ENCODE measurements around the gene EPHX1. TPM values are rescaled to one million over a fixed set of nuclear protein-coding genes. Genes with fewer than 3 reads are reported as not detected.

Gene EPHX1
- total and polyA plus RNA-seq, 2 of the 8 experiments (the other 6 are each of a cell fraction or from before 2014, with no cell fraction given) = 45.3 to 79.1 TPM

GRCh38 chr1:225865514-225865913 lies 55.6 kb downstream of the EPHX1 start:
- Histone ChIP-seq H4K5ac (ENCODE audit: insufficient read length, low read depth, low read length) (no peak overlapping the region), H4K20me1 (replicated peaks in 1 of 2; ENCODE audit: control insufficient read depth in 1 of 2, insufficient read depth in 2 of 2, low read length in 2 of 2) (peaks cover 0 to 4% of the 10 kb centered on the region in 2 experiments), H2AK5ac (ENCODE audit: low read depth, low read length) (no peak overlapping the region), H2AFZ (ENCODE audit: low read length) (no peak overlapping the region), H3K4ac (replicated peaks; ENCODE audit: insufficient read length, low read depth, low read length) (no peak overlapping the region), H2BK15ac (ENCODE audit: low read length) (no peak overlapping the region), H3K4me1 (replicated peaks in 1 of 4; ENCODE audit: control insufficient read depth in 3 of 4, insufficient read depth in 4 of 4, low read length in 3 of 4) (no peaks in the 10 kb centered on the region), H3K18ac (ENCODE audit: extremely low read depth, low read length) (no peak overlapping the region), H3K27me3 (replicated peaks in 1 of 4; ENCODE audit: control insufficient read depth in 3 of 4, extremely low read depth in 1 of 4, insufficient read depth in 3 of 4, low read length in 3 of 4) (no peaks in the 10 kb centered on the region), H2BK5ac (ENCODE audit: low read depth, low read length) (no peak overlapping the region), H3K56ac (replicated peaks; ENCODE audit: insufficient read length, low read depth, low read length) (no peak overlapping the region), H3K79me1 (ENCODE audit: low read depth, low read length) (no peaks in the 10 kb centered on the region), H3K4me2 (ENCODE audit: insufficient read depth in 1 of 2, low read depth in 2 of 2, low read length in 2 of 2) (no peak overlapping the region), H3K23ac (ENCODE audit: insufficient read length) (no peak overlapping the region), H4K8ac (ENCODE audit: extremely low read depth, insufficient read depth, low read length) (no peak overlapping the region), H3K23me2 (ENCODE audit: low read depth, low read length) (no peaks in the 10 kb centered on the region), H3K4me3 (ENCODE audit: extremely low read depth in 1 of 4, insufficient read depth in 2 of 4, low read depth in 3 of 4, low read length in 4 of 4) (no peak overlapping the region), H3K9me3 (ENCODE audit: insufficient read depth in 2 of 2, low read depth in 1 of 2, low read length in 1 of 2) (no peaks in the 10 kb centered on the region), H3K9ac (replicated peaks in 1 of 4; ENCODE audit: extremely low read depth in 1 of 4, low read depth in 3 of 4, low read length in 3 of 4) (no peak overlapping the region), H2BK12ac (ENCODE audit: low read depth, low read length) (no peak overlapping the region), H2BK120ac (replicated peaks; ENCODE audit: low read depth, low read length) (no peak overlapping the region), H4K91ac (replicated peaks; ENCODE audit: insufficient read length, low read length) (no peak overlapping the region), H2BK20ac (ENCODE audit: low read length) (no peak overlapping the region), H3K79me2 (ENCODE audit: control insufficient read depth in 1 of 2, insufficient read depth in 2 of 2, low read length in 2 of 2) (no peaks in the 10 kb centered on the region), H3K36me3 (ENCODE audit: control insufficient read depth in 2 of 4, insufficient read depth in 4 of 4, low read length in 3 of 4) (peaks cover 7 to 29% (median 16%) of the 10 kb centered on the region in 4 experiments), H3K27ac (ENCODE audit: low read depth, low read length) (no peak overlapping the region), H3K14ac (ENCODE audit: insufficient read length) (no peak overlapping the region)
- FAIRE-seq (no peak), DNase-seq (ENCODE audit: low read depth in 1 of 2, low spot score in 2 of 2) (no peak)
- ChIA-PET POLR2A (ENCODE audit: partially characterized antibody) (interaction anchor here (1.4 to 1.6 kb wide), 4 partner anchors 12 to 55 kb away, joined by 3 to 4 read pairs (median 4); partner anchors contain the start of gene EPHX1), CTCF (ENCODE audit: partially characterized antibody) (interaction anchor here (1.0 to 2.3 kb wide), 6 partner anchors 11 to 103 kb away, joined by 3 to 13 read pairs (median 6); no protein-coding TSS in a partner anchor)
- no peak for TF ChIP-seq PHF8 (conservative IDR thresholded peaks at IDR 0.05; ENCODE audit: low read depth, low read length)
- TF ChIP-seq CTCF (IDR thresholded peaks at IDR 0.05; ENCODE audit: control extremely low read depth in 1 of 3, insufficient read depth in 1 of 3, low read depth in 1 of 3, low read length in 3 of 3) = no peak
- no peak for TF ChIP-seq KDM5A (IDR thresholded peaks at IDR 0.05; ENCODE audit: low read length)
- no peak for TF ChIP-seq E2F6 (IDR thresholded peaks at IDR 0.05)
- no peak for TF ChIP-seq USF2 (IDR thresholded peaks at IDR 0.05; ENCODE audit: low read length)
- no peak for TF ChIP-seq TBP (IDR thresholded peaks at IDR 0.05; ENCODE audit: low read depth, low read length)
- no peak for TF ChIP-seq NANOG (IDR thresholded peaks at IDR 0.05; ENCODE audit: insufficient read depth, low read depth, low read length, poor library complexity, severe bottlenecking)
- 92% methylated on average over 13 of the region's 13 CpGs; no CpG with 5 or more reads in 1 of the 2 experiments for WGBS, 2 experiments (ENCODE audit: extremely low coverage in 1 of 2, insufficient coverage in 1 of 2, insufficient read length in 1 of 2, insufficient replicate concordance in 2 of 2, low coverage in 1 of 2, low lambda C conversion rate in 2 of 2, missing lambda C conversion rate in 1 of 2)
